ENCODE data around the gene YDJC.

GRCh38 chr22:21661991-21662390 is 32.2 kb upstream of the YDJC start:
- TF ChIP-seq, protein P1, sequence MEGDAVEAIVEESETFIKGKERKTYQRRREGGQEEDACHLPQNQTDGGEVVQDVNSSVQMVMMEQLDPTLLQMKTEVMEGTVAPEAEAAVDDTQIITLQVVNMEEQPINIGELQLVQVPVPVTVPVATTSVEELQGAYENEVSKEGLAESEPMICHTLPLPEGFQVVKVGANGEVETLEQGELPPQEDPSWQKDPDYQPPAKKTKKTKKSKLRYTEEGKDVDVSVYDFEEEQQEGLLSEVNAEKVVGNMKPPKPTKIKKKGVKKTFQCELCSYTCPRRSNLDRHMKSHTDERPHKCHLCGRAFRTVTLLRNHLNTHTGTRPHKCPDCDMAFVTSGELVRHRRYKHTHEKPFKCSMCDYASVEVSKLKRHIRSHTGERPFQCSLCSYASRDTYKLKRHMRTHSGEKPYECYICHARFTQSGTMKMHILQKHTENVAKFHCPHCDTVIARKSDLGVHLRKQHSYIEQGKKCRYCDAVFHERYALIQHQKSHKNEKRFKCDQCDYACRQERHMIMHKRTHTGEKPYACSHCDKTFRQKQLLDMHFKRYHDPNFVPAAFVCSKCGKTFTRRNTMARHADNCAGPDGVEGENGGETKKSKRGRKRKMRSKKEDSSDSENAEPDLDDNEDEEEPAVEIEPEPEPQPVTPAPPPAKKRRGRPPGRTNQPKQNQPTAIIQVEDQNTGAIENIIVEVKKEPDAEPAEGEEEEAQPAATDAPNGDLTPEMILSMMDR (IDR thresholded peaks at IDR 0.05; ENCODE audit: low read depth, low read length) = no peak
- TF ChIP-seq POLR2A (IDR thresholded peaks at IDR 0.05; ENCODE audit: extremely low read depth, insufficient read length) = no peak
- TF ChIP-seq, protein P2, sequence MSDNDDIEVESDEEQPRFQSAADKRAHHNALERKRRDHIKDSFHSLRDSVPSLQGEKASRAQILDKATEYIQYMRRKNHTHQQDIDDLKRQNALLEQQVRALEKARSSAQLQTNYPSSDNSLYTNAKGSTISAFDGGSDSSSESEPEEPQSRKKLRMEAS (IDR thresholded peaks at IDR 0.05; ENCODE audit: low read depth, low read length) = no peak
